SK-N-SH treated with all-trans-retinoic acid at 6 μM for 48 hours (cell line): Measurements from ENCODE around the gene ALDH1B1.

Experiments
- ATAC-seq: fragments of 200-7000 bp; cut with Tn5 transposase; 3 replicates; pipeline ENCODE4 v1.9.1; 2020; ENCODE audit warnings: mild to moderate bottlenecking, moderate library complexity
- BACH2 ChIP-seq: fragments of 250-450 bp; sonication (Bioruptor Pico); IDR thresholded peaks from 2 replicates; pipeline ENCODE4 v1.9.0; 2021; ENCODE audit warnings: mild to moderate bottlenecking, borderline replicate concordance
- CREB5 ChIP-seq: fragments of 250-450 bp; sonication (Bioruptor Pico); IDR thresholded peaks from 2 replicates; pipeline ENCODE4 v1.5.1; 2020; ENCODE audit warnings: low read depth, mild to moderate bottlenecking, moderate library complexity
- CSDC2 ChIP-seq: fragments of 250-450 bp; sonication (Bioruptor Pico); IDR thresholded peaks from 2 replicates; pipeline ENCODE4 v1.5.0; 2020; ENCODE audit warnings: mild to moderate bottlenecking, moderate library complexity
- CSRNP3 ChIP-seq: fragments of 250-450 bp; sonication (Bioruptor Pico); IDR thresholded peaks from 2 replicates; pipeline ENCODE4 v1.5.1; 2021; ENCODE audit warnings: mild to moderate bottlenecking, moderate library complexity
- ESRRG ChIP-seq: fragments of 250-450 bp; sonication (Bioruptor Pico); IDR thresholded peaks from 2 replicates; pipeline ENCODE4 v1.6.1; 2021; ENCODE audit warnings: mild to moderate bottlenecking
- GLIS3 ChIP-seq: fragments of 250-450 bp; sonication (Bioruptor Pico); IDR thresholded peaks from 2 replicates; pipeline ENCODE4 v1.5.0; 2020; ENCODE audit warnings: mild to moderate bottlenecking, moderate library complexity
- ISL1 ChIP-seq: fragments of 250-450 bp; sonication (Bioruptor Pico); IDR thresholded peaks from 2 replicates; pipeline ENCODE4 v2.1.2; 2022; ENCODE audit warnings: mild to moderate bottlenecking, moderate library complexity
- OSR1 ChIP-seq: fragments of 250-450 bp; sonication (Bioruptor Pico); IDR thresholded peaks from 2 replicates; pipeline ENCODE4 v1.8.0; 2022; ENCODE audit warnings: moderate library complexity, mild to moderate bottlenecking, inconsistent platforms
- PATZ1 ChIP-seq: fragments of 250-450 bp; sonication (Bioruptor Pico); IDR thresholded peaks from 2 replicates; pipeline ENCODE4 v1.8.0; 2020; ENCODE audit warnings: mild to moderate bottlenecking, moderate library complexity, borderline replicate concordance
- TCF4 ChIP-seq: fragments of 250-450 bp; sonication (Bioruptor Pico); IDR thresholded peaks from 2 replicates; pipeline ENCODE4 v1.8.0; 2021; ENCODE audit warnings: mild to moderate bottlenecking, moderate library complexity, borderline replicate concordance
- TSHZ2 ChIP-seq: fragments of 250-450 bp; sonication (Bioruptor Pico); IDR thresholded peaks from 2 replicates; pipeline ENCODE4 v1.5.0; 2020; ENCODE audit warnings: mild to moderate bottlenecking, moderate library complexity
- ZFP30 ChIP-seq: fragments of 450-650 bp; formaldehyde crosslinking; IDR thresholded peaks from 2 replicates; pipeline ENCODE4 v1.5.0; 2022; ENCODE audit warnings: mild to moderate bottlenecking, moderate library complexity

ALDH1B1 gene

GRCh38 chr9:38431116-38431515, 38.6 kb downstream of the ALDH1B1 start:
- ATAC-seq, result no peak

GRCh38 chr9:38432922-38433510, 40.5 kb downstream of the ALDH1B1 start:
- ATAC-seq, result peak; percentile 70; the same call in 2 of the 3 replicates

More at GRCh38 chr9:38431116-38431515, 38.6 kb downstream of the ALDH1B1 start:
- no peak for TF ChIP-seq CSDC2 (CRISPR knock-in tag)
- TF ChIP-seq TCF4, result no peak
- no peak for TF ChIP-seq CREB5 (CRISPR knock-in tag)
- no peak for TF ChIP-seq BACH2 (CRISPR knock-in tag)
- no peak for TF ChIP-seq TSHZ2 (CRISPR knock-in tag)
- no peak for TF ChIP-seq ESRRG (CRISPR knock-in tag)
- TF ChIP-seq CSRNP3 (CRISPR knock-in tag), result no peak

More at GRCh38 chr9:38432922-38433510, 40.5 kb downstream of the ALDH1B1 start:
- TF ChIP-seq OSR1 (CRISPR knock-in tag) (no peak), CREB5 (CRISPR knock-in tag) (no peak), BACH2 (CRISPR knock-in tag) (no peak), TSHZ2 (CRISPR knock-in tag) (no peak), GLIS3 (CRISPR knock-in tag) (no peak), ISL1 (CRISPR knock-in tag) (no peak), PATZ1 (CRISPR knock-in tag) (no peak), CSRNP3 (CRISPR knock-in tag) (no peak), ZFP30 (CRISPR knock-in tag) (no peak)
